Activated CD4-positive, alpha-beta T cell treated with anti-CD3 and anti-CD28 coated beads, Interleukin-2, amount 50 U/mL, for 4 hours (primary cell): ENCODE data around the gene NEGR1.

Experiments
- DNase-seq, 2 experiments: peaks; one replicate each; pipeline ENCODE4 v3.0.0-alpha.2; 2020

Gene NEGR1

GRCh38 chr1:71526824-71527223 is 755.5 kb downstream of the NEGR1 start:
- DNase-seq = no peak

- DNase-seq = no peak
Observed at GRCh38 chr1:71522721-71523120, 759.6 kb downstream of the NEGR1 start.

GRCh38 chr1:71521655-71522264 is 760.6 kb downstream of the NEGR1 start:
- no peak for DNase-seq

GRCh38 chr1:71511505-71511904 is 770.8 kb downstream of the NEGR1 start:
- DNase-seq = no peak

GRCh38 chr1:71510725-71511124 is 771.6 kb downstream of the NEGR1 start:
- DNase-seq = no peak

GRCh38 chr1:71509051-71509595 is 773.2 kb downstream of the NEGR1 start:
- DNase-seq = no peak

- DNase-seq = no peak
Observed at GRCh38 chr1:71502006-71502405, 780.3 kb downstream of the NEGR1 start.

GRCh38 chr1:71498542-71498941 is 783.8 kb downstream of the NEGR1 start:
- DNase-seq = no peak

GRCh38 chr1:71494163-71494562 is 788.2 kb downstream of the NEGR1 start:
- no peak for DNase-seq

GRCh38 chr1:71492298-71493041 is 789.9 kb downstream of the NEGR1 start:
- no peak for DNase-seq

- DNase-seq = no peak
Observed at GRCh38 chr1:71490432-71490831, 791.9 kb downstream of the NEGR1 start.

- DNase-seq = no peak
Observed at GRCh38 chr1:71488555-71489252, 793.6 kb downstream of the NEGR1 start.

GRCh38 chr1:71473331-71473730 is 809.0 kb downstream of the NEGR1 start:
- no peak for DNase-seq

GRCh38 chr1:71465093-71465492 is 817.2 kb downstream of the NEGR1 start:
- DNase-seq = no peak

- no peak for DNase-seq
Observed at GRCh38 chr1:71464016-71464415, 818.3 kb downstream of the NEGR1 start.

- no peak for DNase-seq
Observed at GRCh38 chr1:71463144-71463543, 819.2 kb downstream of the NEGR1 start.

GRCh38 chr1:71462247-71462646 is 820.1 kb downstream of the NEGR1 start:
- no peak for DNase-seq

GRCh38 chr1:71461416-71461815 is 820.9 kb downstream of the NEGR1 start:
- no peak for DNase-seq

- no peak for DNase-seq
Observed at GRCh38 chr1:71448444-71448843, 833.9 kb downstream of the NEGR1 start.

GRCh38 chr1:71438626-71439025 is 843.7 kb downstream of the NEGR1 start:
- no peak for DNase-seq

GRCh38 chr1:71435951-71436350 is 846.4 kb downstream of the NEGR1 start:
- no peak for DNase-seq

GRCh38 chr1:71434240-71434639 is 848.1 kb downstream of the NEGR1 start:
- DNase-seq = no peak

GRCh38 chr1:71428029-71428428 is 854.3 kb downstream of the NEGR1 start:
- DNase-seq = no peak

GRCh38 chr1:71427066-71427465 is 855.3 kb downstream of the NEGR1 start:
- no peak for DNase-seq
